C4-2B (cell line): ENCODE data around the gene OR11A1.

ENCODE experiments used
- H3K27ac ChIP-seq: fragments of 450-650 bp; 2 replicates; pipeline ENCODE4 v1.5.1; 2017
- CTCF ChIP-seq: fragments of 450-650 bp; conservative IDR thresholded peaks from 2 replicates; pipeline ENCODE4 v1.5.1; 2017; ENCODE audit warnings: mild to moderate bottlenecking
- ZFX ChIP-seq: fragments of 450-650 bp; IDR thresholded peaks from 2 replicates; pipeline ENCODE4 v1.6.1; 2017

The OR11A1 gene

GRCh38 chr6:29456971-29457370, at the start of gene OR11A1, which contains the start of gene OR2H1:
OR11A1 (minus strand) TSS chr6:29457071; CDS start chr6:29427641, 29,430 bp downstream.
OR2H1 (plus strand) TSS chr6:29457155; CDS start chr6:29461770, 4,615 bp downstream.
- TF ChIP-seq ZFX (no peak), CTCF (no peak)
- no peak within 1 kb of the TSS for H3K27ac ChIP-seq

- no peak overlapping the region for H3K27ac ChIP-seq
- TF ChIP-seq ZFX = no peak
- TF ChIP-seq CTCF = no peak
These were observed 49.7 kb upstream of the OR11A1 start for GRCh38 chr6:29506446-29507067.

- no peak overlapping the region for H3K27ac ChIP-seq
- TF ChIP-seq ZFX (no peak), CTCF (no peak)
These were observed 48.9 kb upstream of the OR11A1 start for GRCh38 chr6:29505808-29506207.

GRCh38 chr6:29504961-29505360, 48.1 kb upstream of the OR11A1 start:
- TF ChIP-seq CTCF (no peak), ZFX (no peak)
- H3K27ac ChIP-seq = no peak overlapping the region

- TF ChIP-seq CTCF = no peak
- no peak for TF ChIP-seq ZFX
- H3K27ac ChIP-seq = no peak overlapping the region
These were observed 45.7 kb upstream of the OR11A1 start for GRCh38 chr6:29502597-29502996.

- TF ChIP-seq CTCF = no peak
- TF ChIP-seq ZFX = no peak
- no peak overlapping the region for H3K27ac ChIP-seq
These were observed 45.3 kb upstream of the OR11A1 start for GRCh38 chr6:29502181-29502580.

GRCh38 chr6:29501106-29501505, 44.2 kb upstream of the OR11A1 start:
- TF ChIP-seq CTCF (no peak), ZFX (no peak)
- H3K27ac ChIP-seq = no peak overlapping the region
